ENCODE results near the gene KLHDC1.

- no peak for TF ChIP-seq CTCF (IDR thresholded peaks at IDR 0.05)
- TF ChIP-seq POLR2A (IDR thresholded peaks at IDR 0.05): peak in 2 of 3 donors; percentile 58 to 70
Observed at GRCh38 chr14:49770212-49770817, 77.4 kb downstream of the KLHDC1 start.
